ENCODE data around the gene RENBP.

GRCh38 chrX:153971124-153971449, 26.6 kb upstream of the RENBP start:
- TF ChIP-seq CREB1 (IDR thresholded peaks at IDR 0.05; ENCODE audit: low read depth) (no peak), EP300 (IDR thresholded peaks at IDR 0.05; ENCODE audit: borderline replicate concordance) (no peak), FOXM1 (IDR thresholded peaks at IDR 0.05; ENCODE audit: borderline replicate concordance, low read depth) (no peak)

Measured in Ishikawa (cell line).